HG03342 (cell line): Measurements from ENCODE around the gene EHBP1.
"Not testable (repeated sequence)": the region's sequence is repeated elsewhere in the genome, so short reads cannot be mapped to it uniquely, and the experiment has no call there.

Experiments used
- ATAC-seq: cut with Tn5 transposase; IDR thresholded peaks from one replicate; pipeline ENCODE4 v1.9.1; 2021; ENCODE audit warnings: mild to moderate bottlenecking, moderate library complexity; ENCODE audit not compliant: unreplicated experiment

The EHBP1 gene

DNA sequence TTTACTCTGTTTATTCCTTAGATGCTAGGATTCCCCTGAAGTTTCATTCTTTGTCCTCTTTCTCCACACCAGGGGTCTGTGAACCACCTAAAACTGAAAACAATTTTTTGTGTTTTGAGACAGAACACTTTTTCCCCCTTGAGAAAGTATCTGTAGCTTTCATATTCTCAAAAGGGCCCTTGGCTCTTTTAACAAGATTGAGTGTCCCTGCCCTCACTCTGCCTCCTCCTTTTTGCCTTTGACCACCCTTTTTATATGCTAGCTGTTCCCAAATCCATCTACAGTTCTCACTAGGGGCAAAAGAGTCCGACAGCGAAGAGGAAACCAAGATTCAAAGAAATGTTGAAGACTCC, 883 bp upstream of the EHBP1 start:
- no peak for ATAC-seq

DNA sequence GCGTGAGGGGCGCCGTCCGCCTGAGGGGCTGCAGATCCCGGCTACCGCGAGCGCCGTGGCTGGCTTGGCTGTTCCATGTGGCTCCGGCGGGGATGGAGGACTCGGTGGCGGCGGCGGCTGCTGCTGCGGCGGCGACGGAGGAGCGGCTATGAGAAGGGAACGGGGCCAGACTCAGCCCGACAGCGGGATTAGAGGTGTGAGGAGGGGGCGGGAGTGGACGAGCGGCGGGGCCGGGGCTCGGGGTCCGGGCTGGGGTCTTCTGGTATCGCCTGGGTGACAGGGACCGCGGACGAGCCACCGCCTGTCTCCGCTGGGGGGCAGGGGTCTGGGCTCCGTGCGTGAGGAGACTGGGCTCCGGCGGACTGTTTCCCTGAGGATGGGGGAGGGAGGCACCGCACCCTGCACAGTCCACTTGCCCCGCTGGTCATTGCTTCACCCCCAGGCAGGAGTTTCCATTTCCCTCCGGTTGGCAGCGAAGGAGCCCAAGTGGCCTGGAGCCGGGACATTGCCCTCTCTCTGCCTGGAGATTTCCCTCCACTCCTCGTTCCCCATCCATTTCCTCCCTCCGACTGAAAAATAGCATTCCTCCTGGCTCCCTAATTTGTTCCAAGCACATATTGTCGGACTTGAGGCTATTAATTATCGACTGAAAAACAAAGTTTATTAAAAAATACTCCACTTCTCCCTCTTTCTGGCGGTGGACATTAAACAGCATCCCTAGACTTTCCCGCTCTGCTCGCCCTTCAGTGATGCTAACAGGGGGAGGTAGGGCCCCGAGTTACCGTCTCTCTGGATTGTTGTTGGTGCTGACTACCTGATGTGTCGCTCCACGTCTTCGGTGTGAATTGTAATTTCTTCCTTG, 577 bp downstream of the EHBP1 start:
- peak; percentile 3 for ATAC-seq

DNA sequence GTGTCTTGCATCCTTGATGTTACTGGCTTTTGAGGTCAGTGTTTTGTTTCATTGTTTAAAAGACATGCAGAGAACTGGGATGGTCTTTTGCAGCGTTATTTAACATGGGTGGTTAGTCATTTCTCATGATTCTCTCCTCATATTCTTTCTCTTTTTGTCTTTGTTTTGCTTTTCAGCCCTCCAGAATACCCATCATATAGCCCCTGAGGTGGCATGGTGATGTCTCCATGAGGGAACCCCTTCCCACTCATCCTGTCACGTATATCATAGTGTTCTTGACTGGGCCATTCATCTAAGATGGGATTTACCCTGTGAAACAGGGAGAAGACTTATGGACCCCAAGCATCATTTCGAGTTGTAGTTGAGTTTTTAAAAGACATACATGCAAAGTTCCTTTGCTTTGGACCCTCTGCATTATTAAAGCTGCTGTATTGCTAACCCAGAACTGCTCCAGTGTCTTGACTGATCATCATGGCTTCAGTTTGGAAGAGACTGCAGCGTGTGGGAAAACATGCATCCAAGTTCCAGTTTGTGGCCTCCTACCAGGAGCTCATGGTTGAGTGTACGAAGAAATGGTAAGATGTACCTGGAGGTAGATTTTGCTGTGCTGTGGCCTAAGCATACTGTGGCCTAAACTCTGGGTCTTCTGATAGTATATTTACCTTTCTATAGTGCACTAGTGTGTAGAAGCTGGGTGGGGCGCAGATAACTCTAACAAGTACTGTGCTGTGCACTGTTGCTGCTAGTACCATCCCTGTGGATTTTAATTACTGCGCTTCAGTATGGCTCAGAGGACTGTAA, 1.4 kb downstream of the EHBP1 start:
- no peak for ATAC-seq

DNA sequence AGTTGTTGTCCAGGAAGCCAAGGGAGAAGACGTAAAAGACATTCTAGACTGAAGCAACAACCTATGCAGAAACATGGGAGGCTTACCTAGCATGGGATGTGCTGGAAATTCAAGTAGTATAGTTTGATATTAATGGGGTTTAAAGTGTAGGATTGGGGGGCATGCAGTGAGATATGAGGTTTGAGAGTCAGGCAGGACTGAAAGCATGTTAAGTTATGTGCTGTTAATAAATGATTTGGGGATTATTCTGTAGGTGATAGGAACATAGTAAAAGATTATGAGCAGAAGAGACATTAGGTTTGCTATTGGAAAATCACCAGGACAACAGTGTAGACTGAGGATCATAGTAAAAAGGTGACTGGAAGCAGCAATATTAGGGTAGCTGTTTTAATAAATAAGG, 3.2 kb downstream of the EHBP1 start:
- ATAC-seq: no peak

DNA sequence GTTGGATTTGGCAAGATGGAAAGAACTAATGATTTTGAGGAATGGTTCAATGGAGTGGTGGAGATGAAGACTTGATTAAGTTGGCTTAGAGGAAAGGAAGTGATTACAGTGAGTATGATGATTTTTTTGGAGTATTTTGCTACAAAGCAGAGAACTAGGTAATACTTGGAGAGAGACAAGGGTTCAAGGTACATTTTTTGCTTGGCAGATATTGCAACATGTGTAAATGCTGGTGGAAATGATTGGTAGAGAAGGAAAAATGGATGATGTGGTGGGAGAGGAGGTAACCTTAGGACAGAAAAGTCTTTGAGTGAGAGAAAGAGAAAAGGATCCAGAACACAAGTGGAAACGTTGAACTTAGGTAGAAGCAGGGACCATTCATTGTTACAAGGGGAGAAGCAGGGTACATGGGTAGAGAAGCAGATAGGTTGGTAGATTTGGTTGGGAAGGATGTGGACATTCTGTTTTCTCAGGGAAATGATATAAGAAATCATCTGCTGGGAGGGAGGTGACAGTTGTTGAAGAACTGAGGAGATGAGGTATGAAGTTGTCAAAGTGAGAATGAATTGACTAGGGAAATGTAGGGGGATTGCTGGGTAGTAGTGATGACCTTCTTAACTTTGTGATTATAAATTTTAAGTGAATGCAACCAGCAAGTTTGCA, 6.5 kb downstream of the EHBP1 start:
- ATAC-seq: no peak

DNA sequence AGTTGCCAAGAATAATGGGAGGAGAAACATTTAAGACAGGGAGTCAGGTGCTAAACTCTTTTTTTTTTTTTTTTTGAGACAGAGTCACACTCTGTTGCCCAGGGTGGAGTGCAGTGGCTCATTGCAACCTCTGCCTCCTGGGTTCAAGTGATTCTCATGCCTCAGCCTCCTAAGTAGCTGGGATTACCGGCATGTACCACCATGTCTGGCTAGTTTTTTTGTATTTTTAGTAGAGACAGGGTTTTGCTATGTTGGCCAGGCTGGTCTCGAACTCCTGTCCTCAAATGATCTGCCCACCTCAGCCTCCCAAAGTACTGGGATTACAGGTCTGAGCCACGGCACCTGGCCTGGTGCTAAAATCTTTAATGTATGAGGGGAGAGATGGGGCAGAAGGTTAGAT, 7.7 kb downstream of the EHBP1 start:
- ATAC-seq: not testable (repeated sequence)

DNA sequence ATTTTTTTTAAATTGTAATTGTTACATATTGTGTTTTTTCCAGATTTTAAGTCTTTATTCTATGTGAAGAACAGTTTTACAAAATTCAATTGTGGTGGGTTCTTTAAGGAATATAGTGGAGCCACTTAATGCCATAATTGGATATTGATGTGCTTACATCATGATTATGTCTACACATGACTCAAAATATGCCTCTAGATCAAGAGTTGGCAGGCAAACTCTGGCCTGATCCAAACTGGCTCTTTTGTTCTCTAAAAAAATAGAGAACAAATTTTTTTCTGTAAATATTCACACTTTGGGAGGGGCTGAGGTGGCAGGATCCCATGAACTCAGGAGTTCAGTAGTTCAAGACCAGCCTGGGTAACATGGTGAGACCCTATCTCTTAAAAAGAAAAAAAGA, 8.3 kb downstream of the EHBP1 start:
- ATAC-seq: no peak

DNA sequence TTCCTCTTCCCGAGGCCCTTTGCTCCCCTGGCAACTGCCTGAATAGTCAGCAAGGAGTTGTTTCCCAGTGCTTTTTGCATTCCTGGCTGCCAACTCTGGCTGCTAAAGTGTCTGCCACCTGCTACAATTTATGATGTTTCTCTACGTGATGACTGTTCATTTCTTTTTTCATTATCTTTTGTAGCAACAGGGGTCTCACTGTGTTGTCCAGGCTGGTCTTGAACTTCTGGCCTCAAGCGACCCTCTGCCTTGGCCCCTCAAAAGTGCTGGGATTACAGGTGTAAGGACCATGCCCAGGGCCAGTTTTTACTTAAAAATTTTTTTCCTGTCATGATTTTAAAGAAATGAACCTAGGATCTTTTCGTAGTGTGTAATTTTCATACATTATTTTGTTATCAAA, 11.3 kb downstream of the EHBP1 start:
- no peak for ATAC-seq

DNA sequence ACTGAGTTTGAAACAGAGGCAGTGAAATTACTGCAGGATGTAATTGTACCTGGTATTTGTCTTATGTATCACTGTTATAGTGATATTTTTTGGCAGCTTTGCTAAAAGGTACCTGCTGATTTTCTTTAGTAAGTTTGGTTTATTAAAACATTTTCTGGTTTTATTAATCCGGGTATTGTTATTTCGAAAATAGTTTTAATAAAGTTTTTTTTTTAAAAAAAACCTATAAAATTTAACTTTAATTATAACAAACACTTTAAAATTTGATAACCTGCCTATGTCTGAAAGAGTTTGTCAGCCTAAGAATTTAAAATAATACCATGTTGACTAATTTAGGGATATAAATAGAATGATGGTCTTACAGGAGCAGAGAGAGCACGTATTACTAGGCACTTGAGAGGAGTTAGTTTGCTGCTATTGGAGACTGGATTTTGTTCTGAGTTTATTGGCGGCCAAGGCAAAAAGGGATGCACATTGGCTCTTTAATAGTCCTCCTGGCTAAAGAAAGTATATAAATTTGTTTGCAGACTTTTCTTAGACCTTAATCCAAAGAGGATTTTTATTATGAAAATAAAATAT, 12.1 kb downstream of the EHBP1 start:
- no peak for ATAC-seq

DNA sequence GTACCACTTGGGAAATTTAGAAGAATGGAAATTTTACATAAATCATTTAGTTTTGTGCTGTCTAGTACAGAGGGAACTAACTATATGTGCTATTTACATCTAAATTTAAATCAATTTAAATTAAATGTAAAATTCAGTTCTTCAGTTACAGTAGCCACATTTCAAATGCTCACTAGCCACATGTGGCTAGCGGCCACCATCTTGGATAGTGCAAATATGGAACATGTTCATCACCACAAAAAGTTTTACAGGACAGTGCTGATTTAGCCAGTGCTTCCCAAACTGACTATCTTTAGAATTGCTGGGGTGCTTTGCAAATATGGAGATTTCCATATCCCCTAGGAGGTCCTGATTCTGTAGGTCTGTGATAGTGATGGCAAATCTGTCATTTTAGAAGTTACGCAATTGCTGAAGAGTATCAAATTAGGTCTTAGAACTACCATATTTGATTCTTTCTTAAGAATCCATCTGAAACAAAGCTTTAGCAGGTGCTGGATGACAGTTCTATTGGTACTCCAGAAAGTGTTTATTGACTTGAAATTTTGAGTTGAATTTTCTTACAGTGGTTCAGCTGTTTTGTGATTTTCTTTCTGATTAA, 12.8 kb downstream of the EHBP1 start:
- ATAC-seq: no peak

DNA sequence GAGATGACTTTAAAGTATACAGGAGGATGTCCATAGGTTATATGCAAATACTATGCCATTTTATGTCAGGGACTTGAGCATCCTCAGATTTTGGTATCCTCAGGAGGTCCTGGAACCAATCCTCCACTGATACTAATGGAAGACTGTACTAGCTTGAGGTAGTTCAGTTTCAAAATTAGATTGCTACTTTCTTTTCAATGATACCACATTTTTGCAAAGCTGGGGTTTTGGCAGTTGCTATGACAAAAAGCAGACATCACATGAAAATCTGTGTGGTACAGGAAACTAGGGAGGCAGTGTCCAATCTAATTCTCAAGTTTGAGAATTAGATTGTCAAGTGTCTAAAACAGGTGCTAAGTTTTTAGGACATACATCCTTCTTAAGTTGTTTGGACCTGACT, 14.2 kb downstream of the EHBP1 start:
- no peak for ATAC-seq

DNA sequence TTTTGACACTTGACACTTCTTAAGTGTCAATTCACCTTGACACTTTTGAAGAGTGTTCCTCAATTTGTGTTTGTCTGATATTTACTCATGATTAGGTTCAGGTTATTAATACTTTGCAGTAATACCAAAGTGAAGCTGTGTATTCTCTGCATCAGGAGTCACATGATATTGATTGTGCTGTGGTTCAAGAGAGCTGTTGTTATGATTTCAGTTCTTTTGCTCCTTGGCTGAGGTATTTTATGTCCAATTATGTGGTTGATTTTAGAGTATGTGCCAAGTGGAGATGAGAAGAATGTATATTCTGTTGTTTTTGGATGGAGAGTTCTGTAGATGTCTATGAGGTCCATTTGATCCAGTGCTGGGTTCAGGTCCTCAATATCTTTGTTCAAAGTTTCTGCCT, 17.2 kb downstream of the EHBP1 start:
- ATAC-seq: no peak

DNA sequence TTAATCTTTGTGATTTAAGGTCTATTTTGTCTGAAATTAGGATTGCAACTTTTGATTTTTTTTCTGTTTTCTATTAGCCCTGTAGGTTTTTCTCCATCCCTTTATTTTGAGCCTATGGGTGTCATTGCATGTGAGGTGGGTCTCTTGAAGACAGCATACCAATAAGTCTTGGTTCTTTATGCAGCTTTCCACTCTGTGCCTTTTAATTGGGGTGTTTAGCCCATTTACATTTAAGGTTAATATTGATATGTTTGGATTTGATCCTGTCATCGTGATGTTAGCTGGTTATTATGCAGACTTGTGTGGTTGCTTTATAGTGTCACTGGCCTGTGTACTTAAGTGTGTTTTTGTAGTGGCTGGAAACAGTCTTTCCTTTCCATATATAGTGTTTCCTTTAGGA, 17.7 kb downstream of the EHBP1 start:
- no peak for ATAC-seq

DNA sequence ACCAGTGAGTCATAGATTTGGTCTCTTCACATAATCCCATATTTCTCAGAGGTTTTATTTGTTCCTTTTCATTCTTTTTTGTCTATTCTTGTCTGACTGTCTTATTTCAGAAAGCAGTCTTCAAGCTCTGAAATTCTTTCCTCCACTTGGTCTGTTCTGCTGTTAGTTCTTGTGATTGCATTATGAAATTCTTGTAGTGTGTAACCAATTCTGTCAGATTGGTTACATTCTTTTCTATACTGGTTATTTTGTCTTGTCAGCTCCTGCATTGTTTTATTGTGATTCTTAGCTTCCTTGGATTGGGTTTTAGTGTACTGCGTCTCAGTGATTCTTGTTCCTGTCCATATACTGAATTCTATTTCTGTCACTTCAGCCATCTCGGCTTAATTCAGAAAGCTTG, 18.6 kb downstream of the EHBP1 start:
- ATAC-seq: no peak

DNA sequence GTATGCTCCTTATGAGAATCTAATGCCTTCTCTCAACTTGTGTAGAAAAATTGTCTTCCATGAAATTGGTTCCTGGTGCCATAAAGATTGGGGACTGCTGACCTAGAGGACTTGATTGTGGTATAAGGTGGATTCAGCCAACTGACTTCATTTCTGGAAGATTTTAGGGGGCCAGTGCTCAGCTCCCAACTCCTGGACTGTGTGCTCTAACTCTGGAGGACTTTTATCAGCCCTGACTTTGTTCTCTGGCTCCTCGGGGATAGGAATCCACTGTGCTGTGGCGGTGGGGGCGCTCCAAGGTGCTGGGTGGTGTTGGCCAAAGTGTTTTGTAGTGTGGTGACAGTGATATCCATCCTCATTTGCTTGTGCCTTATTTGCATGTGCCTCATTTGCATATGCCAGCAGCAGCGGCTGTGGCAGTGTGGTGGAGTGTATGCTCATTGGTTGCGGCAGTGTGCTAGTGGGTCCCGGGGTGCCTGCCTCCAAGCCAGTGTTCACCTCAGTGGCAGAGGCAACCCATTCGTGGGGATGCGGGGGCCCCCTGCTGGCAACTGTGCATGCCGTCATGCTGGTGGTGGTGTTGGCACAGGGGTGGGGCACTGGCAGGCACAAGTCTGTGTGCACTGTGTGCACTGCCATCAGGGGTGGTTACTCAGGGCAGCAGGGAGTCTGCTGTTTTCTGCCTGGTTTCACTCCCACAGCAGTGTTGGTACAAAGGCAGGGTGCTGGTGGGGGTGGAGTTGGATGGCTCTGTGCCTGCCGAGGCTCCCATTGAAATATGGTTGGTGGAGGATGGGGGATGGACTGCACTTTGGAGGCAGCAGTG, 19.6 kb downstream of the EHBP1 start:
- no peak for ATAC-seq

DNA sequence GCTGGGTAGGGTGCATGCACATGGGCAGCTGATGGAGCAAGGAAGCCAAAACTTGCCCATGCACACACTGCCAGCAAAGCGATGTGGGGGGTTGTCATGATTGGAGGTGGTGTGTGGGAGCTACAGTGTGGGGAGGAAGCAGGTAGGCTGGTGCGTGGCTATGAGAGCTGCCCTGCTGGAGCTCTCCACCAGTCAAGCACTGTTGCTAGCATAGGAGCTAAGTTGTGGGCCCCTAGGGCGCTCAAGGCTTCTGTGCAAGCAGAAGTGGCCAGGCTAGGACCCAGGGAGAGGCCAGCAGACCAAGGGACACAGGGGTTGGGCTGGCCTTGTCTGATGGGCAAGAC, 20.2 kb downstream of the EHBP1 start:
- ATAC-seq: no peak

DNA sequence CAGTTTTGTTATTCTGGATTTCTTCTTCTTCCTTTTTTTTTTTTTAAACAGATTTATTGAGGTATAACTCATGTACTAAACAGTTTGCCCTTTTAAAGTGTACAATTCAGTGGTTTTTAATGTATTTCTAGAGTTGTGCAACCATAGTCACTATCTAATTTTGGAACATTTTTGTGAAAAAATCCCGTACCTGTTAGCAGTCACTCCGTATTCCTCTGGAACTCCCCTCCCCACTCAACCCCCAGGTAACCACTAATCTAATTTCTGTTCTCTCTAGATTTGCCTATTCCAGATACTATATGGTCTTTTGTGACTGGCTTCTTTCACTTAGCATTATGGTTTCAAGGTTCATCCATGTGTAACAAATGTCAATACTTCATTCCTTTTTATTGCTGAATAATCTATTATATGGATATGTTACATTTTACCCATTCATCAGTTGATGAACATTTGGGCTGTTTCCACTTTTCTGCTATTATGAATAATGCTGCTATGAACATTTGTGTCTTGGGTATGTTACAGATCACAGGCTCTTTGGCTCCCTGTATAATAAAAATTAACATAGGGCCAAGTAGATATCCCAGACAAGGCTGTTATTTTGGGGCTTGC, 21.9 kb downstream of the EHBP1 start:
- no peak for ATAC-seq

DNA sequence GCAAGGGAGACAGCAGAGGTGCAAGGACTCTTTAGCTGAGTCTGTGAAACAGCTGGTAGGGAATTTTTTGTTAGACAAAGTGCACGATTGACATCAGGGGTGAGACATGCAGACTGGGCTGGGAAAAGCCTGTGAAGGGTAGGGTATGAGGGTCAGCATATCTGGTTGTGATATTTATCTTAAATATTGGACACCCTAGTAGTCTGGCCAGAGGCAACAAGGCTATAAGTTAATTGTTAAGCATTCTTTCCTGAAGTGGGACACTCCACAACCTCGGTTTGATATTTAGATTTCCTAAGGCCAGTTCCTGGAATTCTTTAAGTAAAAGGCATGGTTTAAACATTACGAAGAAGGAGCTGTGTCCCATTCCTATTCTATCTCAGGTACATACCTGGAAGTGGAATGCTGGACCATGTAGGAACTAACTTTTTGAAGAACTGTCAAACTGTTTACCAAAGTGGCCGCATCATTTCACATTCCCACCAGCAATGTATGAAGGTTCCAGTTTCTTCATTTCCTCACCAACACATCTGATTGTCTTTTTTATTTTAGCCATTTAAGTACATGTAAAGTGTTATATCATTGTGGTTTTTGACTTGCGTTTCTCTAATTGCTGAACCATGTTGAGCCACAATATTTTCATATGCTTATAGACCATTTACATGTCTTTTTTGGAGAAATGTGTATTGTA, 22.5 kb downstream of the EHBP1 start:
- ATAC-seq: no peak

DNA sequence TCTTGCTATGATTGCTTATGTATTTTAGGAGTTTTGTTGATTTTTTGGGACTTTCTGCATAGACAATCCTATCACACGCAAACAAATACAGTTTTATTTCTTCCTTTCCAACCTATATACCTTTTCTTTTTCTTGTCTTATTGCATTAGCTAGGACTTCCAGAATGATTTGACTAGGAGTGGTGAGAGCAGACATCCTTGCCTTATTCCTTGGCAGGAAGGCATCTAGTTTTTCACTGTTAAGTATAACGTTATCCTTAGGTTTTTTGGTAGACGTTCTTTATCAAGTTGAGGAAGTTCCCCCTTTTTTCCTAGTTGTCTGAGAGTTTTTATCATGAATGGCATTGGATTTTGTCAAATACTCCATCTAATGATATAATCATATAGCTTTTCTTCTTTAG, 25.8 kb downstream of the EHBP1 start:
- no peak for ATAC-seq
